ENCODE results near the gene FAM131A.

The FAM131A gene

GRCh38 chr3:184373422-184373821 lies 36.0 kb downstream of the FAM131A start:
- no peak for DNase-seq (ENCODE audit: extremely low read depth in 1 of 2, low read depth in 1 of 2)

DNA sequence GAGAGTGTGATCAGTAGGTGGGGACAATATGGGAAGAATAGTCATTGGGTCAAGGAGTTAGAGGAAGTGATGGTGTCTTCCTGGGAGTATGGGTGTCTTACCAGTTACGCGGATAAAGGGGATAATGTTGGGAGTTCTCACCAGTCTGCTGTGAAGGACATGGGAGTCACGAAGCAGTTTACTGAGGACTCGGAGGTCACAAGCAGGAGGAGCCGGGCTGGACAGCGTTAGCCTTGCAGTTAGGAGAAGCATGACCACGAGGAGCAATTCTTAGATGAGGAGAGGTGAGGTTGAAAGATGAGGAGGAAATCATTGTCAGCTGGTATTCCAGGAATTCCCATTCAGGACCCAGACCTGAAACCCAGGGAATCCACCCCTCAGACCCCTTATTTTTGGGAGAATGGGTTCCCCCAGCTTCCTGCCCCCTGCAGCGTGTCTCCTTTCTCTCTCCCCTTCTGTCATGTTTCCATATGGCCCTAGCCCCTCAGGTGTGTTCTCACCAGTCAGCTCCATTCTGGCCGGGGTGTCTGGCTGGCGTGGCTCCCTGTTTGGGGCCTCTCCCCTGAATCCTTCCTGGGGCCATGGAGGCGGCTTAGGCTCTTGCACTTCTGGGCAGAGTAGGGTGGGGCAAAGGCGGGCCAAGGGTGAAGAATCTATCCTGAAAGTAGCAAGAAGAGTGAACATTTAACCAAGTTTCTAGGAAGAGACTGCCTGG lies 38.5 kb downstream of the FAM131A start:
- DNase-seq (ENCODE audit: extremely low read depth in 1 of 2, low read depth in 1 of 2), result no peak

- DNase-seq (ENCODE audit: extremely low read depth in 1 of 2, low read depth in 1 of 2), result no peak
These were observed 40.0 kb downstream of the FAM131A start for GRCh38 chr3:184377374-184377773.

DNA sequence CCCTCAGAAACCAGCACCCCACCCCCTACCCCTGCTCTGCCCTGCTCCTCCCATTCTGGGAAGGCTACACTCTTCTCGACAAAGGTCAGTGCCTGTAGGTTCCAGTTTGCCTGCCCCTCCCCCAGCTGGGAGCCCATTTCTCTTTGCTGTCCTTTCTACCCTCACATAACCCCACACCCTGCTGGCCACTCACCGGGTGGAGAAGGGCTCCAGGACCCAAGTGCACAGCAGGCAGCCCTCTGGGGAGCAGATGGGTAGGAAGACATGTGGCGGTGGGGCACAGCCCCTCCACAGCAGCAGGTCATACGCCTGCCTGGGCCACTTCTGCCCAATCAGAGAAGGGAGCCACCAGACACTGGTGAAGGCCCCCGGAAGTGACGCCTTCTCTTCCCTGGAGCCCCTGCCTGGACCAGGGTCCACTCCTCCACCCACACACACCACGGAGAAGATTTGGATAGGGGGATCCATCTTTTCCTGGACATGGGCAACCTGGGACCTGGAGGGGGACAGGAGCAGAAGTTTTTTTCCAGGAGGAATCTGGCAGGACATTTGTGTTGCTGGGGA lies 40.6 kb downstream of the FAM131A start, which contains the start of gene THPO:
THPO (minus strand) TSS at position 326 of the 564 bp plus-strand sequence. CDS start 1,948 bp downstream, outside the sequence.
- DNase-seq (ENCODE audit: extremely low read depth in 1 of 2, low read depth in 1 of 2), result no peak

- DNase-seq (ENCODE audit: extremely low read depth in 1 of 2, low read depth in 1 of 2), result no peak
These were observed 41.4 kb downstream of the FAM131A start for GRCh38 chr3:184378651-184379357.

DNA sequence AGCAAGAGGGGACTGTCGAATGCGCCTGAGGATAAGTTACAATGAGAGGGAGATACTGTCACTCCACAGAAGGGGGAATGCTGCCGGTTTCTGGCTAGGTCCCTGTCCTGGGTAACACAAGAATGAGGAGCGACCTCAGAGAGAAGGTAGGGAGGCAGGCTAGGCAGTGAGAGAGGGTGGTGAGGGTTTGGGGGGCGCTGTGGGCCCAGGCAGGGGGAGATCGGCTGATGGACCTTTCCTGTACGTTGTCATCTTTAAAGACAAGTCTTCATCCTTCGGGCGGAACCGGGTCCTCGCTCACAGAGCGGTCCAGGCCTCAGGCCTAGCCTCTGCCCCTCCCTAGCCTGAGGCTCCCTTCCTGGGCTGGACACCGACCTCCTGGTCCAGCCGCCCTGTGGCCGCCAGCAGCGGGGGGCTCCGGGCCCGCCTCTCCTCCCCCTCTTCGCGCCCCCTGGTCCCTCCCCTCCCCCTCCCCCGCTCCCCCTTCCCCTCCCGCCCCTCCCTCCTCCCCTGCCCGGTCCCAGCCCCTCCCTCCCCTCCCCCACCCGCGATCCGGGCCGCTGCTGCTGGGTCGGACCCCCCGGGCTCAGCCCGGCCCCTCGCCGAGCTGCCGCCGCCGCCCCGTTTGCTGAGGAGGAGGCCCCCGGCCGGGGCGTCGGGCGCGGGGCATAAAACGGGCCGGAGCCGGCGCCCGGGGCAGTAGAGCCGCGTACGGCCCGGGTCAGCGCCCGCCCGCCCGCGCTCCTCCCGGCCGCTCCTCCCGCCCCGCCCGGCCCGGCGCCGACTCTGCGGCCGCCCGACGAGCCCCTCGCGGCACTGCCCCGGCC lies 42.2 kb downstream of the FAM131A start, which contains the start of gene CHRD:
CHRD (plus strand) TSS at position 697 of the 827 bp plus-strand sequence. CDS start 265 bp downstream, outside the sequence.
- DNase-seq (ENCODE audit: extremely low read depth in 1 of 2, low read depth in 1 of 2), result no peak

GRCh38 chr3:184380185-184380626 lies 42.8 kb downstream of the FAM131A start:
- no peak for DNase-seq (ENCODE audit: extremely low read depth in 1 of 2, low read depth in 1 of 2)

DNA sequence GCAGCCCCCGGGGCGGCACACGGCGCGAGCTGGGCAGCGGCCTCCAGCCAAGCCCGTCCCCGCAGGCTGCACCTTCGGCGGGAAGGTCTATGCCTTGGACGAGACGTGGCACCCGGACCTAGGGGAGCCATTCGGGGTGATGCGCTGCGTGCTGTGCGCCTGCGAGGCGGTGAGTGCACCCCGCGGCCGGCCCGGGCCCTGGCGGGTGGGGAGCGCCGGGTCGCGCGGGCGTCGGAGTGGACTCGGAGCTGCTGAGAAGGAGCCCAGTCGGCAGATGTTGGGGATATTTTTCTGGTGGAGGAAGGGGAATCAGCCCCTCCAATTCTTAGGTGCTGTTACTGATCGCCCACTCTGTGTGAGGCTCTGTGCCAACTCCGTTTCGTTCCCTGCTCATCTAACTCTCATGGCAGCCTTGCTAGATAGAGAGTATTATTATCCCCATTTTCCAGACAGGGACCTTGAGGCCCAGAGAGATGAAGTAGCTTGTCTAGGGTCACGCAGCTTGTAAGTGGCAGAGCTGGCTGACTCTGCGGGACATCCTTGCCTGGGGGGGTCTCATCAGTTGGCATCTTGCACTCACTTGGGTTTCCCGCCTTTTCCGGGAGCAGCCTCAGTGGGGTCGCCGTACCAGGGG lies 43.3 kb downstream of the FAM131A start:
- no peak for DNase-seq (ENCODE audit: extremely low read depth in 1 of 2, low read depth in 1 of 2)

GRCh38 chr3:184381261-184382224 lies 44.1 kb downstream of the FAM131A start:
- DNase-seq (ENCODE audit: extremely low read depth in 1 of 2, low read depth in 1 of 2), result no peak

DNA sequence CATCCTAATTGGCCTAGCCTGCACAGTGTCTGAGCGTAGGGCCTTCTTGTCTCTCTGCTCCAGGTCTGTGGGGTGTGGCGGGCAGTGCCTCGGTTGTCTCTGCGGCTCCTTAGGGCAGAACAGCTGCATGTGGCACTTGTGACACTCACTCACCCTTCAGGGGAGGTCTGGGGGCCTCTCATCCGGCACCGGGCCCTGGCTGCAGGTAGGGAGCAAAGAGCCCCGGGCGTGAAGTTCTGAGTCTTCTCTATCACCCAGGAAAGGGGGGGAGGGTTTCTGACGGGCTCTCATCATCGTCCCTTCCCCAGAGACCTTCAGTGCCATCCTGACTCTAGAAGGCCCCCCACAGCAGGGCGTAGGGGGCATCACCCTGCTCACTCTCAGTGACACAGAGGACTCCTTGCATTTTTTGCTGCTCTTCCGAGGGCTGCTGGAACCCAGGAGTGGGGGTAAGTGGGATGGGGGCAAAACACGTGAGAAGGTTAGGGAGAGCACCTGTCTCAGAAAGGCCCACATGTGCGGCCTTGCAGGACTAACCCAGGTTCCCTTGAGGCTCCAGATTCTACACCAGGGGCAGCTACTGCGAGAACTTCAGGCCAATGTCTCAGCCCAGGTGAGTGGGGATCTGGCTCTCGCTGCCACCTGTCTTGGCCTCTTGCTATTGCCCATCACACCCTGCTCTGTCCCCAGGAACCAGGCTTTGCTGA lies 45.1 kb downstream of the FAM131A start:
- DNase-seq (ENCODE audit: extremely low read depth in 1 of 2, low read depth in 1 of 2), result no peak

- DNase-seq (ENCODE audit: extremely low read depth in 1 of 2, low read depth in 1 of 2), result no peak
These were observed 45.8 kb downstream of the FAM131A start for GRCh38 chr3:184383033-184383740.

GRCh38 chr3:184384342-184384741 lies 46.9 kb downstream of the FAM131A start:
- DNase-seq (ENCODE audit: extremely low read depth in 1 of 2, low read depth in 1 of 2), result no peak

GRCh38 chr3:184384856-184385422 lies 47.5 kb downstream of the FAM131A start:
- no peak for DNase-seq (ENCODE audit: extremely low read depth in 1 of 2, low read depth in 1 of 2)

GRCh38 chr3:184386047-184386806 lies 48.8 kb downstream of the FAM131A start:
- no peak for DNase-seq (ENCODE audit: extremely low read depth in 1 of 2, low read depth in 1 of 2)

GRCh38 chr3:184387174-184387714 lies 49.8 kb downstream of the FAM131A start:
- no peak for DNase-seq (ENCODE audit: extremely low read depth in 1 of 2, low read depth in 1 of 2)

DNA sequence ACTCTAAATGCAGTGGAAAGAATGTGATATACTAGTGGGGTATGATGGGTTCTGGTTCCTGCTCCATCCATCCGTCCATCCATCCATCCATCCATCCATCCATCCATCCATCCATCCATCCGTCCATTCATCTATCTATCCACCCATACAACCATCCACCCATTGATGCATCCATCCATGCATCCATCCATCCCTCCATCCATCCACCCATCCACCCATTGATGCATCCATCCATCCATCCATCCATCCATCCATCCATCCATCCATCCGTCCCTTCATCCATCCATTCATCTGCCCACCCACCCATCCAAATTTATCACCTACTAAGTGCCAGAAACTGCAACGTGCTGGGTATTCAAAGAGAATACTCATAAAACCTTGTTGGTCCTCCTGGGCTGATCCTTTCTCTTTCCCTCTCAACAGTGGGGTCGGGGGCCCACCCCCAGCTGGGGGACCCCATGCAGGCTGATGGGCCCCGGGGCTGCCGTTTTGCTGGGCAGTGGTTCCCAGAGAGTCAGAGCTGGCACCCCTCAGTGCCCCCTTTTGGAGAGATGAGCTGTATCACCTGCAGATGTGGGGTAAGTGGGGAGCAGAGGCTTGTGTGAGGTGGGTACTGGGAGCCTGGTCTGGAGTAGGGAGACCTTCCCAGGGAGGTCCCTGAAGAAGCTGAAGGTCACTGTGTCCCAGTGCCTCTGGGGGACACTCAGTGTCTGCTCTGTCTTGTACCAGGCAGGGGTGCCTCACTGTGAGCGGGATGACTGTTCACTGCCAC lies 51.0 kb downstream of the FAM131A start:
- no peak for DNase-seq (ENCODE audit: extremely low read depth in 1 of 2, low read depth in 1 of 2)

All from stimulated activated CD8-positive, alpha-beta memory T cell treated with anti-CD3 and anti-CD28 coated beads, Interleukin-7, amount 100 ng/mL, for 48 hours (primary cell).